Measurements from ENCODE around the gene TRIO.
"Not testable (repeated sequence)": the region's sequence is repeated elsewhere in the genome, so short reads cannot be mapped to it uniquely, and the experiment has no call there.

Gene TRIO

GRCh38 chr5:14359069-14360043 is 216.2 kb downstream of the TRIO start:
- DNase-seq (ENCODE audit: low read depth), result no peak

- DNase-seq (ENCODE audit: low read depth), result no peak
These were observed 219.3 kb downstream of the TRIO start for GRCh38 chr5:14362491-14362890.

DNA sequence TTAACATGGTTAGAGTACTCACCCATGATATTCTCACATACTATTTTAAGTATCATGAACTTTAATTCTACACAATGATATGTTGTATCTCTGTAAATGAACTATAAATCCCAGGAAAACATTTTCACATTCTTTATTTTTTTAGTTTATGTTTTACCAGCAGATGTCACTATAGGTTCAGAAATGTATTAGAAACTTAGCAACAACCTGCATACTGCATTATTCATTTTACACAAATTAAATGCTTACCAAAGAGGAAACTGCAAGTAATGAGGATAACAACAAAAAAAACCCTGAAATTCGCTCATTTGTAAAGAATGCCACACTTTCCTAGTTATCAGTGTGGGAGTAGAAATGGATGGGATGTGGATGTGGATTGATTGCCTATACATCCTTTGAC is 221.0 kb downstream of the TRIO start:
- DNase-seq (ENCODE audit: low read depth), result no peak

GRCh38 chr5:14364576-14365472 is 221.7 kb downstream of the TRIO start:
- no peak for DNase-seq (ENCODE audit: low read depth)

- no peak for DNase-seq (ENCODE audit: low read depth)
These were observed 222.8 kb downstream of the TRIO start for GRCh38 chr5:14365831-14366430.

- no peak for DNase-seq (ENCODE audit: low read depth)
These were observed 223.6 kb downstream of the TRIO start for GRCh38 chr5:14366763-14367162.

GRCh38 chr5:14367364-14367763 is 224.2 kb downstream of the TRIO start:
- DNase-seq (ENCODE audit: low read depth), result no peak

GRCh38 chr5:14369780-14370179 is 226.6 kb downstream of the TRIO start:
- no peak for DNase-seq (ENCODE audit: low read depth)

GRCh38 chr5:14370386-14370785 is 227.2 kb downstream of the TRIO start:
- DNase-seq (ENCODE audit: low read depth), result no peak

DNA sequence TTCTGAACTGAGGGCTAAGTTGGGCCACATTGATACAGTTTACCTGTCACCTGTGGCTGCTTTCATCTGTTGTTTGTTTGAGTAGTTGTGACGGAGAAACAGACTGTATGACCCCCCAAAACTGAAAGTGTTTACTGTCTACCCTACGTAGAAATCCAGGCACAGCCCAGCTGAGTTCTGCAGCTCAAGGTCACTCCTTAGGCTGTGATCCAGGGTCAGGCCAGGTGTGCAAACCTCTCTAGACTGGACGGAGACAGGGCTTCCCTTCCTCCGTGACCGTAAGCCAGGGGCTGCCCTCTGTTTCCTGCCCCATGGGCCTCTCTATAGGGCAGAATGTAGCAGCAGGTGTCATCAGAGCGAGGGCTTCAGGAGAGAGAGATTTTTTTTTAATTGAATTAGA is 230.5 kb downstream of the TRIO start:
- no peak for DNase-seq (ENCODE audit: low read depth)

DNA sequence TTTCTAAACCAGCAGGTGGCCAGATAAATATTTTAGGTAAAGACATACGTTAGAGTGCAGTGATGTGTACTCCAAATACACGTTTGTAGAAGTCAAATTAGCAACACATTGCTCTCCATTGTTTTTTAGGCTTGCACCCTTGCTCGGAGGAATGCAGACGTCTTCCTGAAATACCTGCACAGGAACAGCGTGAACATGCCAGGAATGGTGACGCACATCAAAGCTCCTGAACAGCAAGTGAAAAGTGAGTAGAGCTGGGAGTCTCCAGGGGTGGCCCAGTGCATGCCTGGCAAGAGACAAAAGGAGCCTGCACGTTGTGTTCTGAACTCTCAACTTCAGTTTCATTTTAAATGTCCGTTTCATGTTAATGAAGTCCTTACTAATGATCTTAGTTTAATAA is 231.0 kb downstream of the TRIO start:
- DNase-seq (ENCODE audit: low read depth), result no peak

DNA sequence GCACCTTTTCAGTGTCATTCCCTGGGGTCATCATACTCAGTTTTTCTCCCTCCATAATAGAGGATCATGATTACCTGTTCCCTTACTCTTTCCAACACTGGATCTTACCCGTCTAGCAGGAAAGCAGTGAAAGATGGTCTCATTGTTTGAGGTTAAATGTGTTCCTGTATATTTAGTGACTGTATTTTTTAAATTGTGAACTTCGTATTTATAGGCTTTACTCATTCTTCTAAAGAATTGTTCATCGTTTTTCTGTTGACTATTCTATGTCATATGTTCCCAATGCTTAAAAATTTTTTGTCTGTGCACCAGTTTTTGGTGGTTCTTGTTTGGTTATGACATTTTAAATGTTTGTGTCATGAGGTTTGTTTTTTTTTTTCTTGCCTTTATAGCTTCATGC is 233.6 kb downstream of the TRIO start:
- DNase-seq (ENCODE audit: low read depth), result no peak

- DNase-seq (ENCODE audit: low read depth), result no peak
These were observed 236.8 kb downstream of the TRIO start for GRCh38 chr5:14379739-14380497.

DNA sequence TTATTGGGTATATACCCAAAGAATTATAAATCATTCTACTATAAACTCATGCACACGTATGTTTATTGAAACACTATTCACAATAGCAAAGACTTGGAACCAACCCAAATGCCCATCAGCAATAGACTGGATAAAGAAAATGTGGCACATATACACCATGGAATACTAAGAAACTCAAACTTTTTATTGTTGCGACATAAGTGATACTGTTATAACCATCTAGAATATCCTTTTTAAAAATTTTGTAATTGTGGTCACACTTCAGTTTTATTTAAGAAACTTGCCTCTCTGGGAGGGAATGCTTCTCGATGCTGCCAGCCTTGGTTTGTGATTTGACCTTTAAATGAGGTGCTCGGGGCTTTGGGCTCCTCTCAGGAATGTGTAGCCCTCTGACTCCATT is 237.6 kb downstream of the TRIO start:
- DNase-seq (ENCODE audit: low read depth), result no peak

- no peak for DNase-seq (ENCODE audit: low read depth)
These were observed 239.5 kb downstream of the TRIO start for GRCh38 chr5:14382640-14383039.

GRCh38 chr5:14383923-14384322 is 240.8 kb downstream of the TRIO start:
- DNase-seq (ENCODE audit: low read depth), result no peak

GRCh38 chr5:14385019-14385418 is 241.9 kb downstream of the TRIO start:
- DNase-seq (ENCODE audit: low read depth), result no peak

GRCh38 chr5:14386884-14387624 is 243.9 kb downstream of the TRIO start:
- DNase-seq (ENCODE audit: low read depth), result no peak

DNA sequence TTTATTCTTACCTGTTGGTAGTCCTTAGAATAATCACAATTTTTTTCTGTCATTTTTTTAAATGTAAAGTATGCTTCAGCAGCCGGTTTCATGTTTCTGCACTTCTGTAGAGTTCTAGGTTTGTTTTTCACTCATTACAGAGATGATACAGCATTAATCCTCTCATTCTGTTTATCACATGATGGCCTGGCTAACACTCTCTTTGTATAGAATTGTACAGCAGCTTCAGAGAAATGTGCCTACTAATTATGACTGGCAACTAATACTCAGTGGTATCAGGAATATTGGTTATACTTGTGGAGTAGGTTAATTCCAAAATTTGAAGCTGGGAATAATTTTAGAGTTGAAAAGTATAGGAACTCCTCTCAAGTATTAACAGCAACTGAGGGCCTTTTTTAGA is 245.6 kb downstream of the TRIO start:
- DNase-seq (ENCODE audit: low read depth), result no peak

GRCh38 chr5:14392552-14392951 is 249.4 kb downstream of the TRIO start:
- DNase-seq (ENCODE audit: low read depth), result not testable (repeated sequence)

DNA sequence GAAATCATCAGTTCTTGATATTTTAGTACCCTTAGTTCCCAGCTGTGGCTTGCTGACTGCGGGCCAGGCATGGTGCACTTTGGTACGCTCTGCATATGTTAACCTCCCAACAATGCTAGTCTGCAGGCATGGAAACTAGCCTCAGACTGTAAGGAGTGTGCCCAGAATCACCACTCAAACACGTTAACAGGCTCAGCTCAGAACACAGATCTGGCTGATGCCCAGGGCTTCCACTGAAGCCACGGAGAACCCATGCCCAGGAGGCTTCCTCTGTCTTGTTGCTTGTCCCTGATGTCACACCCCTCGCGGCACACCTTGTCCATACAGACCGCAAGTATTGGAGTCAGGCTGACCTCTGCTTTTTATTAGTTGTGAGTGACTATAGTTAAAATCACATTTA is 251.2 kb downstream of the TRIO start:
- no peak for DNase-seq (ENCODE audit: low read depth)

All from stimulated activated CD8-positive, alpha-beta memory T cell treated with anti-CD3 and anti-CD28 coated beads, Interleukin-12 subunit alpha, Interleukin-12 subunit beta, amount 100 ng/mL, for 4 hours (primary cell).